BE2C (cell line): ENCODE results near the gene NDRG2.
A peak's percentile ranks its signal among the peaks of the same experiment; 100 is the strongest.

Experiments used
- DNase-seq: peaks from one replicate; pipeline ENCODE4 v3.0.0-alpha.2; 2020
- H3K27me3 ChIP-seq: fragments of 250-450 bp; sonication (Bioruptor Pico); 2 replicates; pipeline ENCODE4 v1.5.1; 2020; ENCODE audit warnings: mild to moderate bottlenecking
- H3K36me3 ChIP-seq: fragments of 250-450 bp; sonication (Bioruptor Pico); 2 replicates; pipeline ENCODE4 v1.5.1; 2020; ENCODE audit warnings: mild to moderate bottlenecking
- H3K4me1 ChIP-seq: fragments of 250-450 bp; sonication (Bioruptor Pico); 2 replicates; pipeline ENCODE4 v1.5.1; 2020
- H3K4me3 ChIP-seq: 2 replicates; pipeline ENCODE4 v1.5.1; 2011; ENCODE audit warnings: low read depth, low read length
- H3K9me3 ChIP-seq: fragments of 250-450 bp; sonication (Bioruptor Pico); 2 replicates; pipeline ENCODE4 v1.5.1; 2020
- CTCF ChIP-seq: IDR thresholded peaks from 2 replicates; pipeline ENCODE4 v1.5.1; 2012; ENCODE audit warnings: mild to moderate bottlenecking, low read depth, low read length

NDRG2 gene

GRCh38 chr14:21038441-21039422 lies 13.9 kb upstream of the NDRG2 start:
- peak; percentile 49 for DNase-seq
- Histone ChIP-seq H3K4me1 (peaks cover 18% of the 10 kb centered on the region), H3K9me3 (no peaks in the 10 kb centered on the region), H3K36me3 (no peaks in the 10 kb centered on the region), H3K4me3 (no peak overlapping the region), H3K27me3 (no peaks in the 10 kb centered on the region)
- no peak for TF ChIP-seq CTCF

GRCh38 chr14:21037156-21037555 lies 12.3 kb upstream of the NDRG2 start:
- H3K4me3 ChIP-seq: no peak overlapping the region
- peaks cover 10% of the 10 kb centered on the region for H3K4me1 ChIP-seq
- no peak for TF ChIP-seq CTCF
- DNase-seq: no peak
- no peaks in the 10 kb centered on the region for H3K27me3 ChIP-seq
- H3K36me3 ChIP-seq: no peaks in the 10 kb centered on the region
- H3K9me3 ChIP-seq: no peaks in the 10 kb centered on the region

GRCh38 chr14:21036751-21037150 lies 11.9 kb upstream of the NDRG2 start:
- peaks cover 6% of the 10 kb centered on the region for H3K4me1 ChIP-seq

GRCh38 chr14:21034707-21035106 lies 9.8 kb upstream of the NDRG2 start, which contains the start of gene RNASE13:
Gene RNASE13, minus strand, starts transcription at chr14:21034807. Its CDS starts 519 bp downstream, at chr14:21034288.
- DNase-seq: no peak
- Histone ChIP-seq H3K27me3 (no peaks in the 10 kb centered on the region), H3K36me3 (no peaks in the 10 kb centered on the region), H3K4me1 (no peaks in the 10 kb centered on the region; the same call in 1 of the 2 replicates), H3K4me3 (no peak within 1 kb of the TSS), H3K9me3 (no peaks in the 10 kb centered on the region)
- TF ChIP-seq CTCF: no peak

More at GRCh38 chr14:21036751-21037150, 11.9 kb upstream of the NDRG2 start:
- TF ChIP-seq CTCF: no peak
- Histone ChIP-seq H3K27me3 (no peaks in the 10 kb centered on the region), H3K9me3 (no peaks in the 10 kb centered on the region), H3K36me3 (no peaks in the 10 kb centered on the region), H3K4me3 (no peak overlapping the region)
- no peak for DNase-seq

GRCh38 chr14:21033133-21033698 lies 8.4 kb upstream of the NDRG2 start:
- H3K27me3 ChIP-seq: no peaks in the 10 kb centered on the region
- no peak for DNase-seq
- H3K4me3 ChIP-seq: no peak overlapping the region
- TF ChIP-seq CTCF: no peak
- H3K4me1 ChIP-seq: no peaks in the 10 kb centered on the region
- H3K36me3 ChIP-seq: no peaks in the 10 kb centered on the region
- no peaks in the 10 kb centered on the region for H3K9me3 ChIP-seq
